Smooth muscle cell (in vitro differentiated cells): Measurements from ENCODE around the gene PPM1H. TPM values are rescaled to one million over a fixed set of nuclear protein-coding genes. Genes with fewer than 3 reads are reported as not detected.

Experiments
- DNase-seq: peaks from one replicate; lab custom pipeline; 2025; ENCODE audit not compliant: unreplicated experiment; lab: John Stamatoyannopoulos, UW
- H2AFZ ChIP-seq: fragments of 200-600 bp; sonication (generic); 2 replicates; pipeline ENCODE4 v1.6.0; 2016; ENCODE audit warnings: antibody characterized with exemption, low read depth, mild to moderate bottlenecking
- H3F3A ChIP-seq: fragments of 200-600 bp; sonication (generic); 2 replicates; pipeline ENCODE4 v1.6.0; 2017; ENCODE audit warnings: antibody characterized with exemption, low read depth
- H3K27ac ChIP-seq: fragments of 200-600 bp; sonication (generic); 2 replicates; pipeline ENCODE4 v1.5.1; 2016; ENCODE audit warnings: low read depth, mild to moderate bottlenecking
- H3K27me3 ChIP-seq: fragments of 200-600 bp; sonication (generic); 2 replicates; pipeline ENCODE4 v1.6.1; 2016; ENCODE audit warnings: low read depth, mild to moderate bottlenecking
- H3K36me3 ChIP-seq: fragments of 200-600 bp; sonication (generic); 2 replicates; pipeline ENCODE4 v1.5.1; 2016; ENCODE audit warnings: low read depth
- H3K4me1 ChIP-seq: fragments of 200-600 bp; sonication (generic); 2 replicates; pipeline ENCODE4 v1.5.1; 2016; ENCODE audit warnings: low read depth
- H3K4me2 ChIP-seq: fragments of 200-600 bp; sonication (generic); 2 replicates; pipeline ENCODE4 v1.6.0; 2016; ENCODE audit warnings: mild to moderate bottlenecking
- H3K4me3 ChIP-seq: fragments of 200-600 bp; sonication (generic); 2 replicates; pipeline ENCODE4 v1.5.1; 2016; ENCODE audit warnings: mild to moderate bottlenecking
- H3K79me2 ChIP-seq: fragments of 200-600 bp; sonication (generic); 2 replicates; pipeline ENCODE4 v1.6.0; 2016; ENCODE audit warnings: low read depth, mild to moderate bottlenecking
- H3K9ac ChIP-seq: fragments of 200-600 bp; sonication (generic); 2 replicates; pipeline ENCODE4 v1.6.0; 2016; ENCODE audit warnings: low read depth
- H3K9me3 ChIP-seq: fragments of 200-600 bp; sonication (generic); replicated peaks from 2 replicates; pipeline ENCODE4 v1.5.1; 2016; ENCODE audit warnings: low read depth
- H4K20me1 ChIP-seq: fragments of 200-600 bp; sonication (generic); 2 replicates; pipeline ENCODE4 v1.6.0; 2016; ENCODE audit warnings: low read depth
- CTCF ChIP-seq: fragments of 200-600 bp; sonication (generic); IDR thresholded peaks from 2 replicates; pipeline ENCODE4 v1.5.1; 2017; ENCODE audit warnings: borderline replicate concordance, mild to moderate bottlenecking, antibody characterized with exemption; ENCODE audit not compliant: insufficient read depth, poor library complexity, severe bottlenecking
- WGBS: methylation state at CpG from one replicate; pipeline ENCODE4 v1.1.7; 2016; ENCODE audit warnings: low lambda C conversion rate; 5-methylcytosine and 5-hydroxymethylcytosine counted together
- polyA plus RNA-seq: library from polyadenylated mRNA; unstranded; fragments of >200 nt; fragmentation: Nextera tagmentation; extraction: Ambion mirVana; gene quantifications from 2 replicates; pipeline ENCODE4 v1.2.1, GENCODE V29; 2016
- total RNA-seq: library from RNA; depleted of rRNA; stranded (reverse); fragments of >200 nt; gene quantifications from 2 replicates; pipeline ENCODE4 v1.2.3, GENCODE V29; 2014

The PPM1H gene
- total and polyA plus RNA-seq, 2 experiments from 2014 or later: 0.56 to 3.6 TPM

GRCh38 chr12:62689042-62689839, 245.7 kb downstream of the PPM1H start:
- Histone ChIP-seq H4K20me1 (no peaks in the 10 kb centered on the region), H3K4me1 (peaks cover 3% of the 10 kb centered on the region), H3K27me3 (no peaks in the 10 kb centered on the region), H3F3A (peaks cover 4% of the 10 kb centered on the region), H3K36me3 (no peaks in the 10 kb centered on the region), H3K9ac (no peak overlapping the region), H3K4me2 (no peak overlapping the region), H3K27ac (no peak overlapping the region), H3K79me2 (no peaks in the 10 kb centered on the region), H2AFZ (no peak overlapping the region), H3K9me3 (no peaks in the 10 kb centered on the region), H3K4me3 (no peak overlapping the region)
- WGBS: 78% methylated on average over 6 of the region's 6 CpGs
- no peak for DNase-seq
- no peak for TF ChIP-seq CTCF

GRCh38 chr12:62686938-62687337, 248.0 kb downstream of the PPM1H start:
- H3K79me2 ChIP-seq: no peaks in the 10 kb centered on the region
- no peak for DNase-seq
- no peaks in the 10 kb centered on the region for H3K27me3 ChIP-seq
- peak overlapping the region; percentile 38 for H3K4me2 ChIP-seq
- WGBS: 37% methylated on average over 3 of the region's 3 CpGs
- no peaks in the 10 kb centered on the region for H4K20me1 ChIP-seq
- no peak overlapping the region for H3K9ac ChIP-seq
- no peak for TF ChIP-seq CTCF
- H3K4me1 ChIP-seq: peaks cover 13% of the 10 kb centered on the region
- H3K4me3 ChIP-seq: no peak overlapping the region
- no peaks in the 10 kb centered on the region for H3K36me3 ChIP-seq
- H3K27ac ChIP-seq: no peak overlapping the region
- no peak overlapping the region for H2AFZ ChIP-seq
- no peaks in the 10 kb centered on the region for H3K9me3 ChIP-seq
- peaks cover 4% of the 10 kb centered on the region for H3F3A ChIP-seq

GRCh38 chr12:62684570-62685295, 250.2 kb downstream of the PPM1H start:
- Histone ChIP-seq H4K20me1 (no peaks in the 10 kb centered on the region), H3K4me2 (no peak overlapping the region), H3K27me3 (no peaks in the 10 kb centered on the region), H3K27ac (no peak overlapping the region), H3F3A (peaks cover 4% of the 10 kb centered on the region), H2AFZ (no peak overlapping the region), H3K79me2 (no peaks in the 10 kb centered on the region), H3K9ac (no peak overlapping the region), H3K4me3 (no peak overlapping the region), H3K9me3 (no peaks in the 10 kb centered on the region), H3K36me3 (no peaks in the 10 kb centered on the region), H3K4me1 (peaks cover 13% of the 10 kb centered on the region)
- WGBS: 71% methylated on average over 7 of the region's 7 CpGs
- DNase-seq: no peak
- TF ChIP-seq CTCF: no peak
